HG02973 (cell line): ENCODE results near the gene SNRPA.

Source experiments
- ATAC-seq: cut with Tn5 transposase; IDR thresholded peaks from one replicate; pipeline ENCODE4 v1.9.1; 2021; ENCODE audit warnings: moderate library complexity; ENCODE audit not compliant: unreplicated experiment

Gene SNRPA

DNA sequence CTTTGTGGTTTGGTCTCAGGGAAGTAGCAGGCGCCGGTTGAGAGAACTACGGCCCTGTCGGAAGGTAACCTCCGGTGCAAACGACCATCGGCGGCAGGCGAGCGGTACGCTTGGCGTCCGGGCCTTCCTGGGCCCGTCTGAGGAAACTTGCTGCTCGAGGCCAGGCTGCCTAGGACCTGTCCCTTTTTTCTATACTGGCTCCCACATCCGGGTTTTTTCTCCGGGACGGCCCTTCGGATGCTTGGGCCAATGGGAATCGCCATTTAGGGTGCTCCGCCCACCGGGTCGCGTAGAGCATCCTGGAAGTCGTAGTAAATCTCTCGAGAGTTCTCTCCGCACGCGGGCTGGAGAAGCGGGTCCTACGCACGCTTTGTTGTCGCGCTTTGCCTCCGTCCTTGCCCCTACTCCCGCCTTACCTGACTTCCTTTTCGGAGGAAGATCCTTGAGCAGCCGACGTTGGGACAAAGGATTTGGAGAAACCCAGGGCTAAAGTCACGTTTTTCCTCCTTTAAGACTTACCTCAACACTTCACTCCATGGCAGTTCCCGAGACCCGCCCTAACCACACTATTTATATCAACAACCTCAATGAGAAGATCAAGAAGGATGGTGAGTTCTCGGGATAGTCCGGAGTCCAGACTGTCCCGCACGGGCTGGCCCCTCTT lies at the start of gene SNRPA:
SNRPA (plus strand) TSS at position 330 of the 664 bp plus-strand sequence; CDS start at position 536, 206 bp downstream.
- peak; percentile 56 for ATAC-seq

DNA sequence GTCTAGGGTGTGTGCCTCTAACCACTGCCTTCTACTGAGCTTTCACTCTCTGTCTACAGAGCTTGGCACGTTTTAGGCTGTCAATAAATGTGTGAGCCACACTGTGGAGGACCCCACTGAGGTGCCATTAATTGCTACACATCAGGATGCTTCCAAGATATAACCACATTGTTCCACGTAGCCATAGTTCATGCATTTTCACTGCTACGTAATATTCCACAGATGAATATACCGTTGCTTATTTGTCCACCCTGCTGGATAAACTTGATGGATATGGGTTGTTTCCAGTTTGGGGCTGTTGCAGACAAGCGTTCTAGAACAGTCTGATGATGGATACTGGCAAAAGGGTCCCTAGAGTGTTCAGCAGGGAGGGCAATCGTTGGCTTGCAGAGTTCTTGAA lies 49.2 kb upstream of the SNRPA start:
- ATAC-seq = no peak

DNA sequence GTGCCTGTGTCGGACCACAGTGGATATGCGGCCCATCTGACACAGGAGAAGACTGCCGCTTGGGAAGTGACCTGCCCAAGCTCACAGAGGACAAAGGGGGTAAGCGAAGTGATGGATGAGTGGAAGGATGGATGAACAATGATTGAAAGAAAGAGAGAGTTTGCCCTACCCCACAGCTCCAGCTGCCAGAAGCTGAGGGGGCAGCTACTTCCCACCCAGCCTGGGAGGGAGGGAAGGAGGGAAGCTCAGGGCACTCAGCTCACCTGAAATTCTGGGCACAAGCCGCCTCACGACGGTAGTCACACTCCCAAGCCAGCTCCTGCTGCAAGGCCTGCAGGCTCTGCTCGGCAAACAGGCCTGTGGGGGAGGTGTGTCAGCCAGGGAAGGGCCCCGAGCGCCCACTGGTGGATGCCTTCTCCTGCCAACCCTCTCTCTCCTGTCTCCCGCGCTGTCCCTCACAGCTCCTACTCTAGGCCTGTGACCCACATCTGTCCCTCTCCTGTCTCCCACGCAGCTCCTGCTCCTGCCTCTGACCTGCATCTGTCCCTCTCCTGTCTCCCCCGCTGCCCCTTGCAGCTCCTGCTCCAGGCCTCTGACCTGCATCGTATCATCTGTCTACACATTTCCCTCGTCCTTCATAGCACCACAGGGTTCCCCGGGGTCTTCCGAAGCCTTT lies 48.5 kb upstream of the SNRPA start:
- ATAC-seq = no peak

DNA sequence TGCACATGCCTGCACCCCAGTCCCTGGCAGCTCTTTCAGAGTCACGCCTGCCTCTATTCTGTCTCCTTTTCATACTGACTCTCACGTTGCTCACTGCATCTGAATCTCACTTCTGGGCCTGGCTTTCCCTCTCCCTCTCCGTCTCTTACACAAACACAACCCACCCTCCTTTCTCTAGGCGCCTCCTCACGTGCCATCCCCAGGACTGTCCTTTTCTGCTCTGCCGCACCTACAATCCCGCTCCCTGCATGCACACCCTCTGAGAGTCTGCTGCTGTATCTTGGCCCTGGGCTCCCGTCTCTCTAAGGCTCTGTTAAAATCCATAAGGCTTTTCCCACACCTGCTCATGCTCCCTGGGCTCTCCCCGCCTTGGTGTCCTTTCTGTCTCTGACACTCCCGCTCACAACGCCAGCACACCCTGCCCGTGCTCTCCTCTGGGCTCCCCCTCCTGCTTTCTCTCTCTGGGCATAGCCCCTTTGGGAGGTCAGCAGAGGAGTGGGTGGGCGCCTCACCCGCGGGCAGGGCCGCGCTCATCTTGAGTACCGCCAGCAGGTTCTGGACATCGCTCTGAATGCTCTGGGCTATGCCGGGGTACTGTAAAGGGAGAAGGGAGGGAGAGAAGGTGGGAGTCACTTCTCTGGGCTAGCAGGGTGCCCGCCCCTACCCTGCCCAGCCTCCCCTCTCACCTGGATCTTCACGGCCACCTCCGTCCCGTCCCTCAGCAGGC lies 47.8 kb upstream of the SNRPA start:
- ATAC-seq = no peak

DNA sequence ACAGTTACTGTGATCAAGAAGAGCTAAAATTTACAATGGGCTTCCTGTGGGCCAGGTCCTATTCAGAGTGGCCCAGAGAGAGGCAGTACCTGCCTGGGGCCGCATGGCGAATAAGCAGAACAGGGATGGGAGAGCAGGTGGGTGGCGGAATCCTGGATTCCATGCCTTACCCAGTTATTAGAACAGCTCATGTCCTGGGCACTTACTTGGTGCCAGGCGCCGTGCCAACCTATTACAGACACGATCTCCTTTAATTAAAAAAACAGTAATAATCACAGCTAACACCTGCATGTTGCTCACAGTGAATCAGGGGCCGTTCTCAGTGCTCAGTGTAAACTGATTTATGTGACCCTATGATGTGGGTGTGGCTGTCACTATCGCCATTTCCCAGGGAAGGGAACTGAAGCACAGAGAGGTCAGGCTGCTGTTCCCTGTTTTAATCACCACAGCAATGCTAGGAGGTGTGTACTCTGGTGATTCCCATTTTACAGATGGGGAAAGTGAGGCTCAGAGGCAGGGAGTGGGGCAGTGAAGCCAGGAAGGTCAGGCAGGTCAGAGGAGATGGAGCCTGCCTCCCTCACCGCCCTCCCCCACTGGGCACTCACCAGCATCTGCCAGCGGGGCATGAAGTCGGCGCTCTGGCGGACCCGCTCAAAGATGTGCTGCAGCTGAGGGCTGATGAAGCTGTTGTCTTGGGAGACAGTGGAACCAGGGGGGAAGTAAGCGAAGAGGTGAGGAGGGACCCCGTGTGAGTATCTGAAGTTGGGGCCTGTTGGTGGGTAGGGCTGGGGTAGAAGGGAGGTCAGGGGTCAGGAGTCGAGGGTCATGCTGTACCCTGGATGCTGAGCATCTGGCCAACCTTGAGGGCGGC lies 46.3 kb upstream of the SNRPA start:
- no peak for ATAC-seq

DNA sequence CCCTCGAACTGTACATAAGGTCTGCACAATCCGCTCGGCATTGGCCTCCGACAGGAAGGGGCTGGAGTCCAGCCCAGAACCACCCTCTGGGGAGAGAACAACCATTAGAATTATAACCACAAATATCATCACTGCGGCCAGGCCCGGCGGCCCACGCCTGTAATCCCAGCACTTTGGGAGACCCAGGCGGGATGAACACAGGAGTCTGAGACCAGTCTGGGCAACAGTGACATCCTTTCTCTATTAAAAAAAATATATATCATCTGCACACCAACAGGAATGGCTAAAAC lies 45.7 kb upstream of the SNRPA start:
- ATAC-seq = no peak

DNA sequence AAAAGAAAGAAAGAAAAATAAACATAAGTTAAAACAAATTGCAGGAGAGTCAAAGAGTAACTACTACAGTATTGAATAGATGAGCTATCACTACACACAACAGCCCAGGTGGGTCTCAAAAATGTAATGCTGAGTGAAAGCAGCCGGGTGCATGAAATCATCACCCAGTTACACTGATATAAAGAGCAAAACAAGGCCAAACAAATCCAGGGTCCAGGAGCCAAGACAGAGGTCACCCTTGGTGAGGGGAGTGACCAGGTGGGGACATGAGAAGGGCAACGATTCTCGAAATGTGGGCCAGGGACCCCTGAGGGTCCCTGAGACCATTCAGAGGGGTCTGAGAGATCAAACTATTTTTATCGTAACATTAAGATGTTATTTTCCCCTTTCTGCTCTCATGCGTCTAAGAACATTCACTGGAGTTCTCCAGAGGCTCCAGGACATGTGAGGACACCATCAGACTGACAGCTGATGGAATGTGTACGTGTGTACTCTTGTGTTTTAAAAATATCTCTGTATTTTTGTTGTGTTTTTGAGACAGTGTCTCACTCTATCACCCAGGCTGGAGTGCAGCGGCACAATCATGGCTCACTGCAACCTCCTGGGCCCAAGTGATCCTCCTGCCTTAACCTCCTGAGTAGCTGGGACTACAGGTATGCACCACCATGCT lies 44.9 kb upstream of the SNRPA start:
- no peak for ATAC-seq

DNA sequence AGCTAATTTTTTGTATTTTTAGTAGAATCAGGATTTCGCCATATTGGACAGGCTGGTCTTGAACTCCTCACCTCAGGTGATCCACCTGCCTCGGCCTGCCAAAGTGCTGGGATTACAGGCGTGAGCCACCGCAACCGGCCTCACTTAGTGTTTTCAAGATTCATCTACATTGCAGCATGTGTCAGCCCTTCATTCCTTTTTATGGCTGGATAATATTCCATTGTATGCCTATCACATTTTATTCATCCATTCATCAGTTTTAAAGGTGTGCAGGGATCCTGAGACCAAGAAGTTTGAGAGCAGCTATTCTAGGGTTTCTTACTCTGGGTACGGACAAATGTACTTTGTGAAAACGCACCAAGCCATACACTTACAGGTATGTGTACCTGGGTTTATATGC lies 43.4 kb upstream of the SNRPA start:
- no peak for ATAC-seq

DNA sequence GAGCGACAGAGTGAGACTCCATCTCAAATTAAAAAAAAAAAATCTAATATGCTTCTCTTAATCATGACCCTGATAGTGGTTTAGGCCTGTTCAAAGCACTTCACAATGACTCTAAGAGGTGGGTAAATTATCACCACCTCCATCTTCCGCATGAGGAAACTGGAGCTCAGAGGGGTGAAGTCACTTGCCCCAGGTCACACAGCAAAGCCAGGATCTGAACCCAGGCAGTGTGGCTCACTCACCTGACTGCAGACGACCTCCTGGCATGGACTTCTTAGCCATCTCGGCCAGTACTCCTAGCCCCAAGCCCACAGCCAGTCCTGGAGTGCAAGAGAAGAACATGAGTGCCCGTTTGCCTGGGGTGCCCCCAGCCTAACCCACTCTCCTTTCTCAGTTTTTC lies 41.2 kb upstream of the SNRPA start:
- no peak for ATAC-seq

DNA sequence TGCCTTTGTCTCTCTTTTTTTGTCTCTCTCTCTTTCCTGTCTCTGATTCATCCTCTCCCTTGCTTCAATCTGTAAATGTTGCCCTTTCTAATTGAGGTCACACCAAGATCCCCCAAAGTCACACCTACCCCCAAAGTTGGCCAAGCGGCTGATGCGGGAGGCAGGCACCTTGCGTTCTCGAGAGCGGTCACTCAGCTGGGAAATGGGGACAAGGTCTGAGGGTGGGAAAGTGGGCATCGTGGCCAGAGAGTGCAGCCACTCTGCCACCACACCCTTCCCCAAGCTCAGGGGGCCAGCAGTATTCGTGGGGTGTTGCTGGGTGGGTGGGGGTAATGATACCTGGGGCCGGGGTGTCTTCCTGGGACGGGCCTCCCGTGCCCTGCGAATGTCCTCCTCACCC lies 37.1 kb upstream of the SNRPA start:
- ATAC-seq = no peak

DNA sequence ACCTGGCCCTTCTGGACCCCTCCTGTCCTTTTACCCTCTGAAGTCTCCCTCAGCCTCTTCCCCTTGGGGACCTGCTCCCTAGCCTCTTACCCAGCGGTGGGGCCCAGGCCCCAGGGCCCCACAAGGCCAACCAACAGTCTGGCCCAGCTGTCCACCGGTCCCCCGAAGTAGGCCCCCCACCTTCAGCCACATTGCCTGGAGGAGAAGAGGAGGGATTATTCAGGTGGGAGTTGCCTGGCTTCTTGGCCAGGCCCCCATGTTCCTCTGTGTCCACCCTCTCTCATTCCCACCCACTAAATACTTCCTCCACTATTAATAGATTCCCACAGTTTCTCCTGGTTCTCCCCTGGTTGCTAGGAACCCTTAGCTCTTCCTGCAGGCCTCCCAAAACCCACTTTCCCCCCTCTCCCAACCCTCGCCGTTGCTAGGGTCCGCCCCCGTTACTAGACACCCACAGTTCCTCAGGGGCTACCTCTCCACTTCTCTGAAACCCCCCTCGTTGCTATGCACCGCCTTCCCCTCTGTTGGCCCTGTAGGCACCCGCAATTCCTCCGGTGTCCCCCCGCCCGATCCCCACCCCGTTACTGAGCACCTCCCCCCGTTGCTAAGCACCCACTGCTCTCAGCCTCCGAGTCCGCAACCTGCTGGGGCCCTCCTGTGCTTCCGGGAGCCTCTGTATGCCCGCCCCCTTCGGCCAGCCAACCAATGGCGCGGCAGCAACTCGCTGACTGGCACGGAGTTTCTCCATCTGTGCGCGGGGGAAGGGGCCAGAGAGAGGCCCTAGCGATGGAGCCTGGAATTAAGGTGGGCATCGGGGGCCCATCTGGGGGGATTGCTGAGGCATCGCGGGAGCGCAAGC lies 36.3 kb upstream of the SNRPA start:
- peak; percentile 49 for ATAC-seq

DNA sequence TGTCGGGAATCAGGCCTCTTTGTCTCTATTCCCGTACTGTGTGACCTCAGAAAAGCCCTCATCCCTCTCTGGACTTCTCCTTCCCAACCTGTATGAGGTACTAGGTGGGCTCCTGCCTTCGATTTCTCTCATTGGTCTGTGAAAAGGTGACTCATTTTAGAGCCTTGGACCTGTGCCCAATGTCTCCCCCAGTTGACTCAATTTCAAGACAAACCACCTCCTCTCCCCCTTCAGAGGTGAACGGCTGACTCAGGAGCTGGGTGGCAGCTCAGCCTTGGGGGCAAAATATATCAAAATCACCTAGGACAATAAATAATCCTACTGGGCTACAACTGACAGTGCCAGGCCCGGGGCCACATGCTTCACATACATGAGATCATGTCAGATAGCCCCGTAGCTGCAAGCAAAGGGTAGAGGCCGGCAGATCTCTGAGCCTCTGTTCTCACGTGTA lies 34.9 kb upstream of the SNRPA start:
- peak; percentile 2 for ATAC-seq

DNA sequence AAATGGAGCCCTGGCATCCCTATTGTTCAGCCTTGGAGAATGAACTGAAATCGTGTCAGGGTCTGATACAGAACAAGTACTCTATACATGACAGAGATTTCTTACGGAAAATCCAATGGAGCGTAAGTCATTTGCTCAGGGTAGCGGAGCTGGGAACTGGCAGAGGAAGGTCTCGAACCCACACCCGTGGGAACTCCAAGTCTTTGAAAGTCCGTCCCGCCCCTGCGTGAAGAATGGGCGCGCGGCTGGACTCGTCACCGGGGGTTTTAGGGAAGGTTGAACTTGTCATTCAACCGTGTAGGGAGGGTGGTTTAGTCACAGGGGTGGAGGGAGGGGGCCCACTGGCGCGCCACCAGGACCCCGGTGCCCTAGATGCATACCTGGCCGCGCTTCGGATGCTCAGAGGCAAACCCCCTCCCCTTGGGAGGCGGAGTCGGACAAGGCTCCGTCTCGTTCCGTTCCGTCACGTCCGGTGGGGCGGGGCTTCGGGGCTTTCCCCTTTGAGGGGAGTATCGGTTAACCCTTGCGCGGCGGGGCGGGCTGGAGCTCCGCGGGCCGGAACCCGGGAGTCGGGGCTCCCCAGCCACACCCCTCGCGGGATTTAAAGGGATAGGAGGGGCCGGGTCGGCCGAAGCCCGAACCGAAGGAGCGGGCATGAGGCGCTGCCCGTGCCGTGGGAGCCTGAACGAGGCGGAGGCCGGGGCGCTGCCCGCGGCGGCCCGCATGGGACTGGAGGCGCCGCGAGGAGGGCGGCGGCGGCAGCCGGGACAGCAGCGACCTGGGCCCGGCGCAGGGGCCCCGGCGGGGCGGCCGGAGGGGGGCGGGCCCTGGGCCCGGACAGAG lies 34.3 kb upstream of the SNRPA start, which contains the start of the genes COQ8B and ITPKC:
COQ8B (minus strand) TSS at position 405 of the 843 bp plus-strand sequence. CDS start 2,254 bp downstream, outside the sequence.
ITPKC (plus strand) TSS at position 631 of the 843 bp plus-strand sequence; CDS start at position 655, 24 bp downstream.
- ATAC-seq = peak; percentile 62

DNA sequence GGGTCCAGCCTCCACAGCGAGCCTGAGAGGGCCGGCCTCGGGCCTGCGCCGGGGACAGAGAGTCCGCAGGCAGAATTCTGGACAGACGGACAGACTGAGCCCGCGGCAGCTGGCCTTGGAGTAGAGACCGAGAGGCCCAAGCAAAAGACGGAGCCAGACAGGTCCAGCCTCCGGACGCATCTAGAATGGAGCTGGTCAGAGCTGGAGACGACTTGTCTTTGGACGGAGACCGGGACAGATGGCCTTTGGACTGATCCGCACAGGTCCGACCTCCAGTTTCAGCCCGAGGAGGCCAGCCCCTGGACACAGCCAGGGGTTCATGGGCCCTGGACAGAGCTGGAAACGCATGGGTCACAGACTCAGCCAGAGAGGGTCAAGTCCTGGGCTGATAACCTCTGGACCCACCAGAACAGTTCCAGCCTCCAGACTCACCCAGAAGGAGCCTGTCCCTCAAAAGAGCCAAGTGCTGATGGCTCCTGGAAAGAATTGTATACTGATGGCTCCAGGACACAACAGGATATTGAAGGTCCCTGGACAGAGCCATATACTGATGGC lies 33.6 kb upstream of the SNRPA start:
- ATAC-seq = peak; percentile 0

DNA sequence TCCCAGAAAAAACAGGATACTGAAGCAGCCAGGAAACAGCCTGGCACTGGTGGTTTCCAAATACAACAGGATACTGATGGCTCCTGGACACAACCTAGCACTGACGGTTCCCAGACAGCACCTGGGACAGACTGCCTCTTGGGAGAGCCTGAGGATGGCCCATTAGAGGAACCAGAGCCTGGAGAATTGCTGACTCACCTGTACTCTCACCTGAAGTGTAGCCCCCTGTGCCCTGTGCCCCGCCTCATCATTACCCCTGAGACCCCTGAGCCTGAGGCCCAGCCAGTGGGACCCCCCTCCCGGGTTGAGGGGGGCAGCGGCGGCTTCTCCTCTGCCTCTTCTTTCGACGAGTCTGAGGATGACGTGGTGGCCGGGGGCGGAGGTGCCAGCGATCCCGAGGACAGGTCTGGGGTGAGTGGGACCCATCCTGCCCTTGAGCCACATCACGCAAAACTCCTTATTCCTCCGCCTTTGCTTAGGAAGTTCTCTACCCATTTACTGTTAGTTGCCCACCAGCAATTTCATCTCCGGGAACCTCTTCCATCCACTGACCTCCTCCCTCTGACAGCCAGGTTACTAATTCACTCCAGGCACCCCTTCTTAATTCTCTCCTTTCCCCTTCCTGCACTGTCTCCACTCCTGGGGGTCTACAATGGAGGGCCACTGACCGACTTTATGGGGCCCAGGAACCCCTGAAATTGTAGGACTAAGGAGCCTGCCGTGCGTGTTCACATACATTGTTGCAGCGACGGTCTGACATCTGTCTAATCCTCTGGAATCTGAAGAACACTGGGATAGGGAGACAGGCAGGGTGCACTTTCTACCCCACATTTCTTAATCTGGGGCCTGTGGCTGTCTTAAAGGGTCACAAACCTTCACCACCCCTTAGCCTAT lies 32.9 kb upstream of the SNRPA start:
- ATAC-seq = no peak

DNA sequence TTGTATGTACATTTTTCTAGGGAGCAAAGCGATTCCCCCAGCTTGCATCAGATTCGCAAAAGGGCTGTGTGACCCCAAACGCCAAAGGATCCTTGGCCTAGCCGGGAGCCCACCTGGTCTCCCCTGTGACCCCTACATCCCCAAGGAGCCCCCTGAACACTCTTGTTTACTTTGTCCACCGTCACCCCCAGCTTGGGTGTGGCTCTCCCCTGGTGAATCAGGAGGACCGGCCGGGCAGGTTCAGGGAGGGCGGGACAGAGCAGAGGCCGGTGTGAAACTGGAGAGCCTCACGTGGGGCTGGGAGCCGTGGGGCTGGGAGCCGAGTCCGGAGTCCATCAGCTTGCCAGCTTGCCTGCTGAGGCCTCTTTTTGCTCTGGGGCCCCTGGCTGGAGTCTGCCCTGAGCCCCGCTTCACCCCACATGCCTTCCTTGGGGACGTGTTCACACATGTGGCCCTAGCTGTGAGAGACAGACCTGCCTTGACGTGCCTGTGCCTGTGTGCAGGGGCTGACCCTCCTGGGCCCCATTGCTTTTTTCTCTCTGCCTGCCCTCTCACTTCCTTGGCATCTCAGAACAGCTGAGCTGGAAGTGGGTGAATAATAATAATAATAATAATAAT lies 32.1 kb upstream of the SNRPA start:
- no peak for ATAC-seq

DNA sequence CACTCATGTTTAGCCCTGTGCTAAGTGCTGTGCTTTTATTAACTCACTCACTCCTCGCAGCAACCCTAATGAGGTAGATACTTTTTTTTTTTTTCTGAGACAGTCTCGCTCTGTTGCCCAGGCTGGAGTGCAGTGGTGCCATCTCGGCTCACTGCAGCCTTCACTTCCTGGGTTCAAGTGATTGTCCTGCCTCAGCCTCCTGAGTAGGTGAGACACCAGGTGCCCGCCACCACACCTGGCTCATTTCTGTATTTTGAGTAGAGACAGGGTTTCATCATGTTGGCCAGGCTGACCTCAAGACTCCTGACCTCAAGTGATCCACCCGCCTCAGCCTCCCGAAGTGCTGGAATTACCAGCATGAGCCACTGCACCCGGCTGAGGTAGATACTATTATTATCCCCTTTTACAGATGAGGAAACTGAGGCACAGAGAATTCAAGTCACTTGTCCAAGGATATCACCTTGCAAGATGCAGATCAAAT lies 31.5 kb upstream of the SNRPA start:
- no peak for ATAC-seq
